SK-N-SH treated with all-trans-retinoic acid at 6 μM for 48 hours (cell line): ENCODE data around the gene NME3.

Experiments
- ARNTL ChIP-seq: fragments of 450-650 bp; formaldehyde crosslinking; IDR thresholded peaks from 2 replicates; pipeline ENCODE4 v1.5.0; 2020; ENCODE audit warnings: low read depth, mild to moderate bottlenecking, moderate library complexity, borderline replicate concordance
- TOX ChIP-seq: fragments of 250-450 bp; sonication (Bioruptor Pico); IDR thresholded peaks from 2 replicates; pipeline ENCODE4 v1.8.0; 2021; ENCODE audit warnings: mild to moderate bottlenecking, moderate library complexity, borderline replicate concordance
- TF ChIP-seq, protein P1 (sequence below): fragments of 250-450 bp; sonication (Bioruptor Pico); IDR thresholded peaks from 2 replicates; pipeline ENCODE4 v1.8.0; 2020; ENCODE audit warnings: mild to moderate bottlenecking, moderate library complexity, borderline replicate concordance

- TF ChIP-seq TOX (CRISPR knock-in tag), result no peak
- TF ChIP-seq, protein P1, sequence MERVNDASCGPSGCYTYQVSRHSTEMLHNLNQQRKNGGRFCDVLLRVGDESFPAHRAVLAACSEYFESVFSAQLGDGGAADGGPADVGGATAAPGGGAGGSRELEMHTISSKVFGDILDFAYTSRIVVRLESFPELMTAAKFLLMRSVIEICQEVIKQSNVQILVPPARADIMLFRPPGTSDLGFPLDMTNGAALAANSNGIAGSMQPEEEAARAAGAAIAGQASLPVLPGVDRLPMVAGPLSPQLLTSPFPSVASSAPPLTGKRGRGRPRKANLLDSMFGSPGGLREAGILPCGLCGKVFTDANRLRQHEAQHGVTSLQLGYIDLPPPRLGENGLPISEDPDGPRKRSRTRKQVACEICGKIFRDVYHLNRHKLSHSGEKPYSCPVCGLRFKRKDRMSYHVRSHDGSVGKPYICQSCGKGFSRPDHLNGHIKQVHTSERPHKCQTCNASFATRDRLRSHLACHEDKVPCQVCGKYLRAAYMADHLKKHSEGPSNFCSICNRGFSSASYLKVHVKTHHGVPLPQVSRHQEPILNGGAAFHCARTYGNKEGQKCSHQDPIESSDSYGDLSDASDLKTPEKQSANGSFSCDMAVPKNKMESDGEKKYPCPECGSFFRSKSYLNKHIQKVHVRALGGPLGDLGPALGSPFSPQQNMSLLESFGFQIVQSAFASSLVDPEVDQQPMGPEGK, result no peak
- no peak for TF ChIP-seq ARNTL
Observed at GRCh38 chr16:1721372-1721771, 50.0 kb downstream of the NME3 start.
